HCEC 1CT (cell line): ENCODE results near the gene VTI1A.
"Not testable (repeated sequence)": the region's sequence is repeated elsewhere in the genome, so short reads cannot be mapped to it uniquely, and the experiment has no call there.

Experiments used
- DNase-seq: peaks from one replicate; pipeline ENCODE4 v3.0.0-alpha.2; 2017

Gene VTI1A

DNA sequence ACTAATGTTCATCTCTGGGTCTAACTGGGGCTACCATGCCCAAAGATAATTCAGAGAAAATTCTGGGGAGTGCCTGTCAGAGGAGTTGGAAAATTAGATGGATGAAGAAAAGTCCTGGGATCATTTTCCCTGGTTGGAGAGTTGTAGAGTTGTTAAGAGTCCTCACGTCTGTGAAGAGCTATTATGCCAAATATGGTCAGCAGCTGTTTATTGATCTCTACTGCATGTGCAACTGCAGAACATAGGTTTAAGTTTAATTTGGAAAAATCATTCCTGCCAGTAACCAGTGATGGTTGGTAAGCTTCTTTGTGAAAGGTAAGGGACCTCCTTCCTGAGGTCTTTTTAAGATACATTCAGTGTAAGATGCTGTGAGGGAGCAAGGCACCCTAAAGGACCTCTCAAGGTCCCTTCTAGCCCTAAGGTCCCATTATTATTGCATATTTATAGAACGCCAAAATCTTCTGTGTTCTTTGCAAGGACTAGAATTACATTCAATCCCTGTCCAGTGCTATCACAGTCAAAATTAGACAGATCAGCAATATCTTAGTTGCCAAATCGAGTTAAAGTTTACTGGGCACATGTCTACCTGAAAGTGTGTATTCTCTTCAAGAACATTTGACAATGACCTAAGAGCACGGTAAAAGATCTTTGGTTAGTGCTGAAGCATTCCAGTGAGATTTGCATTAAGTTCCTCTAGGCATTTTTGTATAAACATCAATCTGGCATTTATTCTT lies 62.7 kb downstream of the VTI1A start:
- DNase-seq, result no peak

GRCh38 chr10:112510384-112510783 lies 63.4 kb downstream of the VTI1A start:
- DNase-seq, result no peak

DNA sequence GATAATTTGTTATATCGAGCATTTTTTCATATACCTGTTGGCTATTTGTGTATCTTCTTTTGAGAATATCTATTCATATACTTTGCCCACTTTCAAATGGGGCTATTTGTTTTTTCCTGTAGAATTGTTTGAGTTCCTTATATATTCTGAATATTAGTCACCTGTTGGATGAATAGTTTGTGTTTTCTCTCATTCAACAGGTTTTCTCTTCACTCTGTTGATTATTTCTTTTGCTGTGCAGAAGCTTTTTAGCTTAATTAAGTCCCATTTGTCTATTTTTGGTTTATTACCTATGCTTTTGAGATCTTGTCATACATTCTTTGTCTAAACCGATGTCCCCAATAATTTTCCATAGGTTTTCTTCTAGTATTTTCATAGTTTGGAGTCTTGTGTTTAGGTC lies 65.3 kb downstream of the VTI1A start:
- DNase-seq, result no peak

- no peak for DNase-seq
Observed at GRCh38 chr10:112515126-112515525, 68.1 kb downstream of the VTI1A start.

GRCh38 chr10:112515852-112516251 lies 68.8 kb downstream of the VTI1A start:
- DNase-seq, result no peak

DNA sequence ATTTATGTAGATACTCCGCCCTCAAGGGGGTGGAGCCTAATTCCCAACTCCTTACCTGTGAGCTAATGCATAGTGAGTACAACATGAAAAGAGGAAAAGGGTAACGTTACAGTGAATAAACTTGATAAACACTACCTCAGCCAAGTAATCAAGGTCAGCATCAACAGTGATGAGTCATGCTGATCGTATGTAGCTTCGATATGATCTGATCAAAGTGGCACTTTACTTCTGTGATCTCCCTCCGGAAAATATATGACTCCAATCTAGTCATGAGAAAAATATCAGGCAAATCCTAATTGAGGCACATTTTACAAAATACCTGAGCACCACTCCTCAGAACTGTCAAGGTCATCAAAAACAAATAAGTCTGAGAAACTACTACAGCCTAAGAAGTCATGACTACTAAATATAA lies 70.4 kb downstream of the VTI1A start:
- DNase-seq, result peak; percentile 8

DNA sequence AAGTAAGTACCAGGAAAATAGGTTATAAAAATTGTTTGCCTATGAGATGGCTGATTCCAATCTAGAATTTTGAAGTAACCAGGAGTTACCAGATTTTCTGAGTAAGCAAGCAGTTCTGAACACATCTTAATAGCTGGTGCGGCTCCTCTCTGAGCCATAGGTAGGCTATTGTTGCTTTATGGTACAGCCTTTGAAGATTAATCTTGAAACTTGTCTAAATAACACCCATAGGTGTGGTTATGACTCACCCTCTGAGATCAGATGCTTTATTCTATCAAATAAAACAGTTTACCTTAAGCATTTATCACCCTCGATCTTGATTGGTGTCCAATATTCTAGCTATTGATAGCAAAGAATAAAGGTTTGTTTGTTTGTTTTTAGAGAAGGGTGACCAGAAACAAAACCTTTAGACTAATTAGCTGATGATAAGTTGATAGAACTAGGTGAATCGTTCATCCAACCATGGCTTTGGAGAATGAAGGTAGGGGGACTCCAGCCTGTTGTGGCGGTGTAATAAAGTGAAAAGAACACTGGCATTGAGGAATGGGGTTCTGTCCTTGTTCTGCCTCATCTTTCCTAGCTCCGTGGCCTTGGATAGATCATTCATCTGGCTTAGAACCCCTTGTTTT lies 72.2 kb downstream of the VTI1A start:
- DNase-seq, result no peak

DNA sequence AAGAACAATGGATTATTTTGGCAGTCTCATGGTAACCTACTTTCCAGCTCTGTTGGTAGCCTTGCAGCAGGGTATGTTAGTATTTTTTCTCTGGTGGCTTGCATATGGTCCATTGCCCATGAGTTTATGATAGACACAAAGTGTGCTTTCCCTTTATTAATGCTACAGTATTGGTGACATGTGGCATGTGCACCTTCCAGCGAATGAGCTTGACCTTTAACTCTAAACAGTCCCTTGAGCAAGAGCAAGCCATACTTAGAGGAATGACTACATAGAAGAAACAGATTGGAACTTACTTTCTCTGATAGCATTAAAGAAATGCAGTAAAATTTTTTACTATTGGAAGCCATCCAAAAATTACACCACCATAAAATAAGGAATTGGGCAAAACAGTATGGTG lies 73.9 kb downstream of the VTI1A start:
- no peak for DNase-seq

- DNase-seq, result peak; percentile 18
Observed at GRCh38 chr10:112524641-112525040, 77.6 kb downstream of the VTI1A start.

DNA sequence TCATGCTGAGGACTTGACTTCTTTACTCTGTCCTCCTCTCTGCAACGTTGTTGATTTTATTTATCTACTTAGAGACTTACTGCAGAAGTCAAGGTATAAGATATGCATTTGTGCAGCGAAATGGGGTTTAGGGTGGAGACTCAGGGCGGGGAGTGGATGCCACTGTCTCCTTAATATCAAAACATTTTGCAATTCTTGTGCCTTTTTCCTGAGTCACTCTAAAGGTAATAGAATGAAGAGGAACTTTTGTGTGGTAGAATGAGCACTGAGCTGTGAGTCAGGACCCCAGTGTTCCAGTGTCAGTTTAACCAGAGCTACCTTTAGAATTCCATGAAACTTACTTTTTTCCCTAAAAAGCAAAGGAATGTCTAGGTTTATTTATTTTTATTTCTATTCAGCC lies 78.2 kb downstream of the VTI1A start:
- peak; percentile 3 for DNase-seq

- DNase-seq, result peak; percentile 28
Observed at GRCh38 chr10:112526139-112526538, 79.1 kb downstream of the VTI1A start.

- DNase-seq, result no peak
Observed at GRCh38 chr10:112526906-112527305, 79.9 kb downstream of the VTI1A start.

DNA sequence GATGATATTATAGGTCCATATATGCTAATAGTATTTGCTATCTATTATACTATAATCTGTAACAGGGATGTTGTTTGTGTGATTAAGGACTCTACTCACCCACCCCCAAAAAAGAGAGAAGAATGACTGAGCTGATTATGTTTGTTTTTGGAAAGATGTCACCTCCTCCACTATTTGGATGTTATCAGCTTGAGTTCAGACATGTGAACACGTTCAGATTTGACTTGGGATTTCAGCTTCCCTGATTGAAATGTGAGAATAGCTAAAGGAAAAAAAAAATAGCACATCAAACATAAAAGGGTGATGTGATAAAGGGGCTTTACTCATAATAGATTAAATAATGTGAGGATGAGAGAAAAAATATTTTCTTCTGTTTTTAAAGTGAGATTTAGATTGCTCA lies 81.2 kb downstream of the VTI1A start:
- no peak for DNase-seq

DNA sequence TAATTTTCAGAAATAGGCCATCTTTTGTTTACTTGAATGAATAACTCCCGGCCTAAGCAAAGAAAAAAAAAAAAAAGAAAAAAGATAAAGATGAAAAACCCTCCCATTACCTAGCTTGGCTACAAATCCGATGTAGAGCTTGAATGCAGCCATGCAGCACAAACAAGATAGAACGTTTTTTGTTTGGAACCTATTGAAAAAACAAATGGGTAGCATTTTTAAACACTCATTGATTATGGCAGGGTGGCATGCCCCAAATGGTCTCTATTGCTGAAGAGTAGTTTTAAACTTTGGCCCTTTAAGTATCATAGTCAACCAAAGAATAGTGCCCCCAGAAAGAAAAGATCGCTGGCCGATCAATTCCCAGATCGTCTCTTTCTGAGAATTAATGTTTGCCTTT lies 84.4 kb downstream of the VTI1A start:
- DNase-seq, result no peak

- peak; percentile 25 for DNase-seq
Observed at GRCh38 chr10:112532189-112532588, 85.2 kb downstream of the VTI1A start.

DNA sequence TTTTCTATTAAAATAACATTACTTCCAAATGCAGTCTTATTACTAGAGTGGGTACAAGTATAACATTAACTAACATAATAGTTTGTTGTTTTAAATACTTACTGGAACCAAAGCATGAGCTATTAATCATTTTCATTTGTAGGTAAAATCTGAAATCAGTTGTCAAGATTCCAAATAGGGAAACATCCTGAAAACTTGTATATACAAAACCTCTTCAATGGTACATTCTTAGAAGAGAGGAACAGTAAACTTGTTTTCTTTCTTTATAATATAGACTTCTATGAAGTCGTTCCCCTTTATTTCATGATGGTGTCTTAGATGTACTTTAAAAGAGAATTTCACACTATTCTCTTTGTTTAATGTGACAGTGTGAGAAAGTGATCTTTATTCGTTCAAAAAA lies 85.9 kb downstream of the VTI1A start:
- no peak for DNase-seq

- no peak for DNase-seq
Observed at GRCh38 chr10:112533916-112534315, 86.9 kb downstream of the VTI1A start.

- no peak for DNase-seq
Observed at GRCh38 chr10:112535531-112535951, 88.5 kb downstream of the VTI1A start.

DNA sequence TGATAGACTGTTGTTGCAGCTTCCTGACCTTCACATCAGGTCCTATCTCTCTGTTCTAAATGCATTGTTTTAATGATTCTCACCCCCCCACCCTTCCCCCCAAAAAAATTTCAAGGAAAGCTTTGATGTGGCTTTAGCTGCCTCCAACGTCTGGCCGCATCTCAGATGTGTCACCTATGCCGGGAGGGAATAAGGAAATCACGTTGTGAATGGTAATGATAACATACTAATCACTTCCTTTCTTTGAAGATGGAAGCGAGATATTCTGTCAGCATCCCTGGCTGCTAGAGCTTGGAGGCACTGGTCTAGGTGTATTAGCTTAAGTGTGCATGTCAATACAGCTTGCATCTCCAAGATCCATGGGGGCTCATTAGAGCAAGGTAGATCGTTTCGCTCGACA lies 89.6 kb downstream of the VTI1A start:
- DNase-seq, result no peak

- no peak for DNase-seq
Observed at GRCh38 chr10:112538168-112538567, 91.2 kb downstream of the VTI1A start.

GRCh38 chr10:112539340-112539739 lies 92.3 kb downstream of the VTI1A start:
- no peak for DNase-seq

DNA sequence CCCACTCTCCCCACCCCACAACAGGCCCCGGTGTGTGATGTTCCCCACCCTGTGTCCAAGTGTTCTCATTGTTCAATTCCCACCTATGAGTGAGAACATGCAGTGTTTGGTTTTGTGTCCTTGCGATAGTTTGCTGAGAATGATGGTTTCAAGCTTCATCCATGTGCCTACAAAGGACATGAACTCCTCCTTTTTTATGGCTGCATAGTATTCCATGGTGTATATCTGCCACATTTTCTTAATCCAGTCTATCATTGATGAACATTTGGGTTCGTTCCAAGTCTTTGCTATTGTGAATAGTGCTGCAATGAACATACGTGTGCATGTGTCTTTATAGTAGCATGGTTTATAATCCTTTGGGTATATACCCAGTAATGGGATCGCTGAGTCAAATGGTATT lies 95.8 kb downstream of the VTI1A start:
- not testable (repeated sequence) for DNase-seq

GRCh38 chr10:112546474-112546873 lies 99.5 kb downstream of the VTI1A start:
- no peak for DNase-seq

DNA sequence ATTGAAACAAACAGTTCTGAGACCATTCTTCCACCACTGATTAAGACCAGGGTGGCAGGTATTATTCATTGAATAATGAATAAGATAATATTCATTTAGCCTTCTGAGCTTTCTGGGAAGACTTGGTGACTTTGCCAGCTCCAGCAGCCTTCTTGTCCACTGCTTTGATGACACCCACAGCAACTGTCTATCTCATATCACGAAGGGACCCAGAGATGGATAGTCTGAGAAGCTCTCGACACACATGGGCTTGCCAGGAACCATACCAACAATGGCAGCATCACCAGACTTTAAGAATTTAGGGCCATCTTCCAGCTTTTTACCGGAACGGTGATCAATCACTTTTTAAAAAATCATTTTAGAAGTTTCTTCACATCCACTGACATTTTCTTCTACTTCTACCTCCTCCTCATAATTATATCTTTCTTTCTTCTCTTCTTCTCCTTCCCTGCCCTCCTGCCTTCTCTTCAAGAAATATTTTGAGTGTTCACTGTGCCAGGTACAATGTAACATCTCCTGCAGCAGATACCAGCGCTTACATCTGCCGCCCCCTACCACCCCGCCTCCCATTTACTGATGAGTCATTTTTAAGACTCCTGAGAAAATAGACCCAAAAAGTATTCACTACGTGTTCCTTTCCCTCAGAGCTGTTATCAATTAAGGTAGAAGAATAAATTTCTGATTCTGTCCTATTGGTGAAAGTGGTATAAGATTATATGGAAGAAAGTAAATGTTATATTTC lies 101.7 kb downstream of the VTI1A start:
- DNase-seq, result no peak
